ENCODE measurements around the gene WBP11.

GRCh38 chr12:14772946-14773345 lies 30.3 kb downstream of the WBP11 start:
- TF ChIP-seq POLR2A (IDR thresholded peaks at IDR 0.05; ENCODE audit: low read depth, low read length) = no peak
- TF ChIP-seq POLR2AphosphoS5 (IDR thresholded peaks at IDR 0.05; ENCODE audit: low read depth, low read length) = no peak

All from GM12892 (cell line).